Activated naive CD4-positive, alpha-beta T cell treated with anti-CD3 and anti-CD28 coated beads for 36 hours (primary cell): ENCODE measurements around the gene MEMO1. TPM values are rescaled to one million over a fixed set of nuclear protein-coding genes. Genes with fewer than 3 reads are reported as not detected.
A peak's percentile ranks its signal among the peaks of the same experiment; 100 is the strongest.

Experiments used
- CTCF ChIA-PET: fragments of 350-600 bp; sonication (Branson Sonifier 250); formaldehyde crosslinking; loops from one replicate; lab custom pipeline; 2021; ENCODE audit warnings: antibody characterized with exemption; lab: Charles Lee
- DNase-seq: peaks from one replicate; pipeline ENCODE4 v3.0.0-alpha.2; 2020
- H3K27ac Mint-ChIP-seq: one replicate; pipeline ENCODE4 v1.8.0; 2021; ENCODE audit warnings: mild to moderate bottlenecking, mixed read lengths
- H3K27me3 Mint-ChIP-seq: one replicate; pipeline ENCODE4 v1.8.0; 2021; ENCODE audit warnings: low read depth, mixed read lengths
- H3K36me3 Mint-ChIP-seq: one replicate; pipeline ENCODE4 v1.8.0; 2021; ENCODE audit warnings: low read depth, mixed read lengths
- H3K4me1 Mint-ChIP-seq: one replicate; pipeline ENCODE4 v1.8.0; 2021; ENCODE audit warnings: low read depth, mixed read lengths
- H3K4me3 Mint-ChIP-seq: one replicate; pipeline ENCODE4 v1.8.0; 2021; ENCODE audit warnings: mild to moderate bottlenecking, moderate library complexity, mixed read lengths
- H3K9me3 Mint-ChIP-seq: one replicate; pipeline ENCODE4 v1.8.0; 2021; ENCODE audit warnings: mixed read lengths
- intact Hi-C: fragments of 100-400 bp; cut with micrococcal nuclease; formaldehyde crosslinking; loops from one replicate; pipeline ENCODE4 v1.15.1; 2023
- total RNA-seq, 2 experiments: library from RNA; stranded (reverse); gene quantifications; one replicate each; pipeline ENCODE4 v1.2.3, GENCODE V29; 2021

The MEMO1 gene
- total RNA-seq, 2 experiments from 2014 or later: 39.5 to 42.0 TPM

- no peak for DNase-seq
- no peaks in the 10 kb centered on the region for H3K9me3 Mint-ChIP-seq
- CTCF ChIA-PET: no interaction called here
- H3K4me1 Mint-ChIP-seq: peaks cover 57% of the 10 kb centered on the region
- H3K27ac Mint-ChIP-seq: no peak overlapping the region
- intact Hi-C loops: no loop called here
- H3K27me3 Mint-ChIP-seq: no peaks in the 10 kb centered on the region
- peaks cover 10% of the 10 kb centered on the region for H3K36me3 Mint-ChIP-seq
- no peak overlapping the region for H3K4me3 Mint-ChIP-seq
These were observed 64.0 kb downstream of the MEMO1 start for GRCh38 chr2:31946838-31947237.

- intact Hi-C loops: loop anchor here (1.0 kb wide), 1 partner anchor 9 kb away; no protein-coding TSS in a partner anchor
These were observed 65.3 kb downstream of the MEMO1 start for GRCh38 chr2:31945572-31945935.

DNA sequence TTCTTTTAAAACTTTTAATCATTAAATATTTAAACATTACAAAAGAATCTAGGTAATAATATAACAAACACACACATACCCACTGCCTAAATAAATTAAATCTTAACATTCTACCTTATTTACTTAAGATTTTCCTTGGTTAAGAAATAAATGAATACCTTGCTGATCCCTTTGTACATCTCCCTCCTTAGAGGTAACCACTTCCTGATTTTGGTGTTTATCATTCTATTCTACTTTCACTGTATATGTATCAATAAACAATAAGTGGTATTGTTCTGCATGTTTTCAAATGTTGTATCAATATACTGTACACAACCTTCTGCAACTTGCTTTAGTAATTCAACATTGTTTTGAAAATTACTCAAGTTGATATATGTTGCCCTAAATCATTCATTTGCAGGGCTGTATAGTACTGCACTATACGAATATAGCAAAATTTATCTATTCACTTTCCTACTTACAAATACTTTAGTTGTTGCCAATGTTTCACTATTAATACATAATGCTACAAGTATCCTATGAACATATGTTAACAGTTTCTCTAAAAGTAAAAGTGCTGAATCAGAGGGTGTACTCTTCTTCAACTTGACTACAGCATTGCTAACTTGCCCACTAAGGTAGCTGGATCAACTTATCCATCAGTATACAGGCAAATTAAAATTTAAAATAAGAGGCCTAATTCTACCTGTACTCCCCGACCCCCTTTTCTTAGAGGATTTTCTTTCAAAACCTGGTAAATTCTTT, 65.8 kb downstream of the MEMO1 start:
- H3K9me3 Mint-ChIP-seq: no peaks in the 10 kb centered on the region
- peaks cover 10% of the 10 kb centered on the region for H3K36me3 Mint-ChIP-seq
- no peak overlapping the region for H3K4me3 Mint-ChIP-seq
- DNase-seq: no peak
- CTCF ChIA-PET: interaction anchor here (0.6 kb wide), 1 partner anchor 9 kb away, joined by 3 read pairs; no protein-coding TSS in a partner anchor
- intact Hi-C loops: loop anchor here (1.0 kb wide), 1 partner anchor 9 kb away; no protein-coding TSS in a partner anchor
- H3K4me1 Mint-ChIP-seq: peaks cover 41% of the 10 kb centered on the region
- H3K27me3 Mint-ChIP-seq: no peaks in the 10 kb centered on the region
- H3K27ac Mint-ChIP-seq: no peak overlapping the region

More at GRCh38 chr2:31945572-31945935, 65.3 kb downstream of the MEMO1 start:
- H3K27ac Mint-ChIP-seq: no peak overlapping the region
- DNase-seq: no peak
- peaks cover 46% of the 10 kb centered on the region for H3K4me1 Mint-ChIP-seq
- no peaks in the 10 kb centered on the region for H3K27me3 Mint-ChIP-seq
- CTCF ChIA-PET: interaction anchor here (0.6 kb wide), 1 partner anchor 8 kb away, joined by 3 read pairs; no protein-coding TSS in a partner anchor
- H3K36me3 Mint-ChIP-seq: peaks cover 10% of the 10 kb centered on the region
- H3K9me3 Mint-ChIP-seq: no peaks in the 10 kb centered on the region
- no peak overlapping the region for H3K4me3 Mint-ChIP-seq

DNA sequence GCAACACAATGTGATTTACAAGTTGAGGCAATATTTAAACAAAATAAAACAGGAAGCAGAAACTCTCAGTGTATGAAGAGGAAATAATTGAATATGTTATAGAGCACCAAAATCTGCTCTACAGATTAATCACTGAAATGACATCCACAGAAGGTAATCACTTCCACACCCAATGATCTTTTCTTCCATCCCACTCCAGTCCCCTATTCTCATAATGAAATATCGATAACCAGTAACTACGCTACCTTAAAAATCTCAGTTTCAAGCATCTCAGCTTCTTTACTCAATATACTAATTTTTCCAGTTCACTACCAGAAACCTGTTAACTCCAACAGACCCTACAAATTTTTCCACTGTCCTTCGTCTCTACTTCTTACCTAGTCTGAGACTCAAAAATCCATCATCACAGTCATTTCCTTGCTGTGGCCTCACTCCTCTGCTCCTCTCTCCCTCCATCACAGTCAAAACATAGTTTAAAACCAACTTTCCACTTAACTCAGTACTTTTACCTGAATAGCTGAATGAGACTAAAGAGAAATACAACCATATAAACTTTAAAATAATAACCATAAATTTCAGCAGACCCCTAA, 67.1 kb downstream of the MEMO1 start:
- no peak for DNase-seq
- intact Hi-C loops: no loop called here
- Mint-ChIP-seq H3K27me3 (no peaks in the 10 kb centered on the region), H3K27ac (peak overlapping the region; percentile 22), H3K36me3 (peaks cover 10% of the 10 kb centered on the region), H3K4me3 (no peak overlapping the region), H3K9me3 (no peaks in the 10 kb centered on the region), H3K4me1 (peaks cover 36% of the 10 kb centered on the region)
- CTCF ChIA-PET: interaction anchor here (0.6 to 1.3 kb wide), 2 partner anchors 28 to 283 kb away, joined by 3 read pairs; no protein-coding TSS in a partner anchor

- peaks cover 36% of the 10 kb centered on the region for H3K4me1 Mint-ChIP-seq
- no peaks in the 10 kb centered on the region for H3K9me3 Mint-ChIP-seq
- intact Hi-C loops: no loop called here
- H3K27ac Mint-ChIP-seq: no peak overlapping the region
- peaks cover 10% of the 10 kb centered on the region for H3K36me3 Mint-ChIP-seq
- no peak overlapping the region for H3K4me3 Mint-ChIP-seq
- CTCF ChIA-PET: no interaction called here
- no peak for DNase-seq
- H3K27me3 Mint-ChIP-seq: no peaks in the 10 kb centered on the region
These were observed 69.9 kb downstream of the MEMO1 start for GRCh38 chr2:31940920-31941319.

- intact Hi-C loops: no loop called here
These were observed 73.1 kb downstream of the MEMO1 start for GRCh38 chr2:31937741-31938140.

GRCh38 chr2:31935370-31935769, 75.4 kb downstream of the MEMO1 start:
- peaks cover 4% of the 10 kb centered on the region for H3K36me3 Mint-ChIP-seq
- intact Hi-C loops: no loop called here
- DNase-seq: no peak
- no peak overlapping the region for H3K4me3 Mint-ChIP-seq
- H3K27ac Mint-ChIP-seq: no peak overlapping the region
- no peaks in the 10 kb centered on the region for H3K9me3 Mint-ChIP-seq
- peaks cover 15% of the 10 kb centered on the region for H3K4me1 Mint-ChIP-seq
- CTCF ChIA-PET: interaction anchor here (0.7 kb wide), 1 partner anchor 27 kb away, joined by 3 read pairs; no protein-coding TSS in a partner anchor
- H3K27me3 Mint-ChIP-seq: no peaks in the 10 kb centered on the region

More at GRCh38 chr2:31937741-31938140, 73.1 kb downstream of the MEMO1 start:
- Mint-ChIP-seq H3K27ac (no peak overlapping the region), H3K4me3 (no peak overlapping the region), H3K9me3 (no peaks in the 10 kb centered on the region), H3K27me3 (no peaks in the 10 kb centered on the region), H3K36me3 (peaks cover 5% of the 10 kb centered on the region), H3K4me1 (peaks cover 12% of the 10 kb centered on the region)
- CTCF ChIA-PET: no interaction called here
- no peak for DNase-seq

DNA sequence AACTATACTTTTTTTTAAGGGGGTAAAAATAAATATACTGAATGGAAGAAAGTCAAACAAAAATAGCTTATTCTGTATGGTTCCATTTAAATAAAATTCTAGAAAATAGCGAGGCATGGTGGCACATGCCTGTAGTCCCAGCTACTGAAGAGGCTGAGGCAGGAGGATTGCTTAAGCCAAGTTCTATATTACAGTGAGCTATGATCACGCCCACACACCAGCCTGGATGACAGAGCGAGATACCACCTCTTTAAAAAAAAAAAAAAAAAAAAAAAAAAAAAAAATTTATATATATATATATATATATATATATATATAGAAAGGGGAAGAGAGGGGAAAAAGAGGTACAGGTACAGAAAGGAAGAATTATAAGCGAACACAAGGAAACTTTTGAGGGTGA, 77.7 kb downstream of the MEMO1 start:
- Mint-ChIP-seq H3K4me3 (no peak overlapping the region), H3K4me1 (peaks cover 15% of the 10 kb centered on the region), H3K9me3 (no peaks in the 10 kb centered on the region), H3K36me3 (peaks cover 6% of the 10 kb centered on the region), H3K27me3 (no peaks in the 10 kb centered on the region), H3K27ac (no peak overlapping the region)
- peak; percentile 23 for DNase-seq
- CTCF ChIA-PET: no interaction called here
- intact Hi-C loops: no loop called here

- no peaks in the 10 kb centered on the region for H3K27me3 Mint-ChIP-seq
- no peak overlapping the region for H3K4me3 Mint-ChIP-seq
- no peak for DNase-seq
- H3K9me3 Mint-ChIP-seq: no peaks in the 10 kb centered on the region
- peaks cover 6% of the 10 kb centered on the region for H3K36me3 Mint-ChIP-seq
- intact Hi-C loops: no loop called here
- CTCF ChIA-PET: no interaction called here
- H3K4me1 Mint-ChIP-seq: peaks cover 15% of the 10 kb centered on the region
- H3K27ac Mint-ChIP-seq: no peak overlapping the region
These were observed 78.2 kb downstream of the MEMO1 start for GRCh38 chr2:31932589-31932988.

DNA sequence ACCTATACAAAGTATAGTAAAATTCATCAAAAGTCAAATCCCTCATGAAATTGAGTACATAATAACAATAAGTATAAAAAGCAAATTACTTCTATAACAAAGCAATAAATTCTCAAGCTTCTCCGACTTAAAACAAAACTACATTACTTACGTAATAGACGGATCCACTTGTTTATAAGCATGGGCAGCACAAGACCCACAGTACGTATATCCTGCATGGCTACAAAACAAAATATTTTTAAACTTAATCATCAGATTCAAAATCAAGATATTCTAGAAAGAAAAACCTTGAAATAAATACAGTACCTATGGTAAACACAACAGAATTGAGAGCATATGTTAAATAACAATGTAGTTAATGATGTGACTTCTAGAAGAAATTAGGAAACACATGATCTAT, 78.9 kb downstream of the MEMO1 start:
- intact Hi-C loops: no loop called here
- Mint-ChIP-seq H3K4me3 (no peak overlapping the region), H3K9me3 (no peaks in the 10 kb centered on the region), H3K36me3 (peaks cover 6% of the 10 kb centered on the region), H3K27ac (no peak overlapping the region), H3K27me3 (no peaks in the 10 kb centered on the region), H3K4me1 (peaks cover 15% of the 10 kb centered on the region)
- CTCF ChIA-PET: no interaction called here
- DNase-seq: no peak

DNA sequence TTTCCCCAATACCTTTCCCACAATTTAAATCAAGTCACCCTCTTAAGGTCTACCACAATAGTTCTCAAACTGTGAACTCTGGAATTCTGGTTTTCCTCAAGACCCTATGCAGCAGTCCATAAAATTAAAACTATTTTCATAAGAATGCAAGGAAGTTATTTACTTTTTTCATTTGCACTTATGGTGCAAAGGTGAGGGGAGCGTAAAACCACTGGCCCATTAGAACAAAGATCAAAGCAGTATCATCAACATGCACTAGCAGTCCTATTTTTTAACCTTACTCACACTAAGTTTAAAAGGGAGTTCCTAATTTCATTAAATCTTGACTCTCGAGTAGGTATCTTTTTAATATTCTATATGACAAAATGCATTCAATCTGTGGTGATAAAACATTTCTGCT, 85.3 kb downstream of the MEMO1 start:
- H3K4me3 Mint-ChIP-seq: no peak overlapping the region
- H3K36me3 Mint-ChIP-seq: peaks cover 4% of the 10 kb centered on the region
- no peaks in the 10 kb centered on the region for H3K9me3 Mint-ChIP-seq
- no peaks in the 10 kb centered on the region for H3K27me3 Mint-ChIP-seq
- DNase-seq: no peak
- H3K27ac Mint-ChIP-seq: peak overlapping the region; percentile 5
- CTCF ChIA-PET: no interaction called here
- intact Hi-C loops: no loop called here
- H3K4me1 Mint-ChIP-seq: no peaks in the 10 kb centered on the region

DNA sequence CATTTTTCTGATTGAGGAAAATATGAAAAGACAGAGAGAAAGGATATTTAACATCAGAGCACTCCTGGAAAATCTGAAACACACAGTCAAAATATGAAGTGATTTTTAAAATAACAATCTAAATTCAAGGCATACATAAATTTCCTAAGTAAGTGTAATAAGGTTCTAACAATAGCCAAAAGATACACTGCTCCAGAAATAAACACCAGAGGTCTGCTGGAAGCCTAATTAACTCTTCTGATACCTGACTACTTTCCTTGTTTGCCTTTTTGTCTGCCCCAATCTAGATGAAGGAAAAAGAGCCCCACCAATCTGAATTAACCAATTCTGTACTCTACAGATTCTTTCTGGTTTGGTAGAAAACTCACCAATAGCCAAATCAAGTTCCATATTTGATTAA, 87.1 kb downstream of the MEMO1 start:
- intact Hi-C loops: no loop called here
- Mint-ChIP-seq H3K27me3 (no peaks in the 10 kb centered on the region), H3K4me3 (no peak overlapping the region), H3K4me1 (no peaks in the 10 kb centered on the region), H3K36me3 (peaks cover 7% of the 10 kb centered on the region), H3K27ac (no peak overlapping the region), H3K9me3 (no peaks in the 10 kb centered on the region)
- no peak for DNase-seq
- CTCF ChIA-PET: no interaction called here
